Fibroblast of lung (primary cell): Measurements from ENCODE around the gene FOXD4. TPM values are rescaled to one million over a fixed set of nuclear protein-coding genes. Genes with fewer than 3 reads are reported as not detected.
A peak's percentile ranks its signal among the peaks of the same experiment; 100 is the strongest.
"Not testable (repeated sequence)": the region's sequence is repeated elsewhere in the genome, so short reads cannot be mapped to it uniquely, and the experiment has no call there.

Experiments
- DNase-seq, 2 donors: peaks; one replicate each; pipeline versions ENCODE4 v3.0.0 to v3.0.0-alpha.2; 2010; ENCODE audit warnings: low read depth in 2 of 2
- H2AFZ ChIP-seq: 2 replicates; pipeline ENCODE4 v1.5.1; 2012; ENCODE audit warnings: low read length, control low read depth, inconsistent platforms
- H3K27ac ChIP-seq: 2 replicates; pipeline ENCODE4 v1.5.1; 2011; ENCODE audit warnings: low read length, control low read depth; ENCODE audit not compliant: insufficient read depth
- H3K27me3 ChIP-seq: 2 replicates; pipeline ENCODE4 v1.5.1; 2011; ENCODE audit warnings: mild to moderate bottlenecking, low read length; ENCODE audit not compliant: control insufficient read depth, insufficient read depth
- H3K36me3 ChIP-seq: 2 replicates; pipeline ENCODE4 v1.5.1; 2011; ENCODE audit warnings: low read length; ENCODE audit not compliant: control insufficient read depth, insufficient read depth
- H3K4me1 ChIP-seq: 2 replicates; pipeline ENCODE4 v1.5.1; 2011; ENCODE audit warnings: low read length; ENCODE audit not compliant: control insufficient read depth, insufficient read depth; ENCODE audit errors: extremely low read depth
- H3K4me2 ChIP-seq: 2 replicates; pipeline ENCODE4 v1.5.1; 2011; ENCODE audit warnings: low read length, control low read depth; ENCODE audit not compliant: insufficient read depth; ENCODE audit errors: extremely low read depth
- H3K4me3 ChIP-seq, 4 experiments: fragments of 200-600 bp in 1 of 4; sonication (generic) in 1 of 4; replicated peaks in 1 of 4; 2 replicates each; pipeline ENCODE4 v1.5.1; 2011 to 2016; ENCODE audit warnings: low read length in 4 of 4, low read depth in 3 of 4, mild to moderate bottlenecking in 3 of 4, control low read depth in 2 of 4, inconsistent platforms in 1 of 4, mixed read lengths in 1 of 4; ENCODE audit not compliant: insufficient read depth in 1 of 4; ENCODE audit errors: control extremely low read depth in 1 of 4
- H3K79me2 ChIP-seq: 2 replicates; pipeline ENCODE4 v1.5.1; 2012; ENCODE audit warnings: mild to moderate bottlenecking, low read length, inconsistent platforms; ENCODE audit not compliant: control insufficient read depth, insufficient read depth
- H3K9ac ChIP-seq: 2 replicates; pipeline ENCODE4 v1.5.1; 2011; ENCODE audit warnings: mild to moderate bottlenecking, low read length, control low read depth; ENCODE audit not compliant: insufficient read depth
- H3K9me3 ChIP-seq: 2 replicates; pipeline ENCODE4 v1.5.1; 2012; ENCODE audit warnings: low read depth, low read length; ENCODE audit not compliant: control insufficient read depth, insufficient read depth
- H4K20me1 ChIP-seq: 2 replicates; pipeline ENCODE4 v1.5.1; 2011; ENCODE audit warnings: low read length; ENCODE audit not compliant: control insufficient read depth, insufficient read depth; ENCODE audit errors: extremely low read depth
- EZH2 ChIP-seq: IDR thresholded peaks from 2 replicates; pipeline ENCODE4 v1.5.1; 2012; ENCODE audit warnings: low read length, control low read depth, mild to moderate bottlenecking; ENCODE audit errors: missing control alignments
- polyA plus RNA-seq, 2 donors: library from polyadenylated mRNA; depleted of rRNA in 1 of 2; stranded (reverse) in 1 of 2; unstranded in 1 of 2; fragments of >200 nt; gene quantifications; 2 replicates each; pipeline ENCODE4 v1.2.1, GENCODE V29; 2011 to 2012; ENCODE audit warnings: missing spikeins in 1 of 2
- total RNA-seq: library from RNA; depleted of rRNA; stranded (reverse); fragments of >200 nt; gene quantifications from 2 replicates; pipeline ENCODE4 v1.2.1, GENCODE V29; 2014

FOXD4 gene
- total and polyA plus RNA-seq, 2 donors (not counting 1 experiment from before 2014, with no cell fraction given), result 0.06 to 0.17 TPM

GRCh38 chr9:113468-114266 lies 4.5 kb downstream of the FOXD4 start:
- not testable (repeated sequence) for H3K27ac ChIP-seq, H3K4me1 ChIP-seq, H3K79me2 ChIP-seq, DNase-seq, H4K20me1 ChIP-seq, H3K36me3 ChIP-seq, H2AFZ ChIP-seq, H3K9me3 ChIP-seq
- Histone ChIP-seq H3K27me3 (peaks cover 22% of the 10 kb centered on the region), H3K9ac (peak overlapping the region; percentile 16), H3K4me2 (peak overlapping the region; percentile 59), H3K4me3 (peak overlapping the region in 3 of 4 experiments; percentile 17 to 41 (median 35))
- peak; percentile 80 for TF ChIP-seq EZH2

- H3K4me1 ChIP-seq, H3K79me2 ChIP-seq, H3K9me3 ChIP-seq, H3K4me2 ChIP-seq, H3K4me3 ChIP-seq, H3K9ac ChIP-seq, DNase-seq, H4K20me1 ChIP-seq, H2AFZ ChIP-seq, H3K27ac ChIP-seq, H3K36me3 ChIP-seq: not testable (repeated sequence)
- peaks cover 22% of the 10 kb centered on the region for H3K27me3 ChIP-seq
- peak; percentile 79 for TF ChIP-seq EZH2
Measured at GRCh38 chr9:112589-113467, 5.4 kb downstream of the FOXD4 start.

GRCh38 chr9:110672-111071 lies 7.5 kb downstream of the FOXD4 start:
- H3K4me3 ChIP-seq, H2AFZ ChIP-seq, DNase-seq, H3K36me3 ChIP-seq, H3K79me2 ChIP-seq, H3K9me3 ChIP-seq, H4K20me1 ChIP-seq, H3K27ac ChIP-seq, H3K4me1 ChIP-seq, H3K9ac ChIP-seq, H3K4me2 ChIP-seq: not testable (repeated sequence)
- H3K27me3 ChIP-seq, result peaks cover 19% of the 10 kb centered on the region

GRCh38 chr9:109540-109939 lies 8.7 kb downstream of the FOXD4 start:
- H3K4me1 ChIP-seq, H3K79me2 ChIP-seq, H3K27ac ChIP-seq, H3K9me3 ChIP-seq, H3K36me3 ChIP-seq, H2AFZ ChIP-seq, DNase-seq, H4K20me1 ChIP-seq, H3K9ac ChIP-seq, H3K4me3 ChIP-seq, H3K4me2 ChIP-seq: not testable (repeated sequence)
- peaks cover 12% of the 10 kb centered on the region for H3K27me3 ChIP-seq

GRCh38 chr9:108742-109495 lies 9.3 kb downstream of the FOXD4 start:
- H3K9me3 ChIP-seq, H3K4me2 ChIP-seq, H3K27me3 ChIP-seq, H2AFZ ChIP-seq, H3K9ac ChIP-seq, H3K4me3 ChIP-seq, H3K27ac ChIP-seq, H4K20me1 ChIP-seq, H3K36me3 ChIP-seq, H3K79me2 ChIP-seq, DNase-seq, H3K4me1 ChIP-seq: not testable (repeated sequence)

GRCh38 chr9:105991-106390 lies 12.2 kb downstream of the FOXD4 start:
- H3K27ac ChIP-seq, H3K4me3 ChIP-seq, H3K9ac ChIP-seq, H2AFZ ChIP-seq, H3K36me3 ChIP-seq, H3K4me1 ChIP-seq, H3K27me3 ChIP-seq, H3K4me2 ChIP-seq, H3K9me3 ChIP-seq, H4K20me1 ChIP-seq, DNase-seq, H3K79me2 ChIP-seq: not testable (repeated sequence)
